Body of pancreas (tissue), 4 donors: ENCODE measurements around the gene IRAK3. TPM values are rescaled to one million over a fixed set of nuclear protein-coding genes. Genes with fewer than 3 reads are reported as not detected.

Experiments
- ATAC-seq: fragments of 150-250 bp; one replicate; pipeline ENCODE4 v1.9.1; 2016
- DNase-seq, 4 donors: peaks; one replicate each; pipeline ENCODE4 v3.0.0-alpha.2; 2019
- H3K27ac ChIP-seq, 4 donors: fragments of 200-600 bp; sonication (generic); 1 replicate in 3 of 4; 2 replicates in 1 of 4; pipeline versions ENCODE4 v1.5.1 to v1.6.1; 2016 to 2019; ENCODE audit warnings: mild to moderate bottlenecking in 1 of 4, mixed read lengths in 1 of 4, moderate library complexity in 1 of 4
- H3K27me3 ChIP-seq, 2 donors: fragments of 200-600 bp; sonication (generic); one replicate each; pipeline ENCODE4 v1.6.0; 2016; ENCODE audit warnings: mild to moderate bottlenecking in 1 of 2
- H3K36me3 ChIP-seq, 2 donors: fragments of 200-600 bp; sonication (generic); replicated peaks in 1 of 2; 2 replicates each; pipeline ENCODE4 v1.5.1; 2016; ENCODE audit warnings: low read depth in 2 of 2; ENCODE audit not compliant: insufficient read depth in 1 of 2
- H3K4me1 ChIP-seq: fragments of 200-600 bp; sonication (generic); one replicate; pipeline ENCODE4 v1.6.0; 2016
- H3K4me3 ChIP-seq, 2 donors: fragments of 200-600 bp; sonication (generic); 1 replicate in 1 of 2; 2 replicates in 1 of 2; pipeline ENCODE4 v1.5.1; 2016 to 2019
- H3K9me3 ChIP-seq, 3 donors: fragments of 200-600 bp; sonication (generic); 1 replicate in 2 of 3; 2 replicates in 1 of 3; pipeline ENCODE4 v1.5.1; 2016
- POLR2A ChIP-seq, 3 donors: fragments of 450-650 bp; IDR thresholded peaks; one replicate each; pipeline ENCODE4 v1.6.1; 2016; ENCODE audit warnings: antibody characterized with exemption in 3 of 3, mild to moderate bottlenecking in 2 of 3
- WGBS, 2 donors: methylation state at CpG; one replicate each; pipeline ENCODE4 v1.1.5; 2017; 5-methylcytosine and 5-hydroxymethylcytosine counted together
- intact Hi-C: fragments of 100-400 bp; cut with DNase I; formaldehyde crosslinking; loops from one replicate; pipeline ENCODE4 v1.15.1; 2023
- total RNA-seq, 2 donors: library from RNA; depleted of rRNA; stranded (reverse); fragments of >200 nt; gene quantifications; one replicate each; pipeline ENCODE4 v1.1.0, GENCODE V29; 2016
- TF ChIP-seq, protein P1 (sequence below), 7 experiments: fragments of 450-650 bp in 4 of 7; fragments of 200-600 bp in 3 of 7; sonication (generic) in 3 of 7; IDR thresholded peaks; one replicate each; pipeline ENCODE4 v1.5.1; 2016 to 2019; ENCODE audit warnings: antibody characterized with exemption in 7 of 7

IRAK3 gene
- total RNA-seq, result 1 to 10 TPM; 6.2 to 6.3 TPM

GRCh38 chr12:66188584-66189485, at the start of gene IRAK3:
TSS of gene IRAK3 (plus strand) at chr12:66189214. CDS start at chr12:66189300, 86 bp downstream.
- H3K27ac ChIP-seq, result peak within 1 kb of the TSS; percentile 37 to 79 (median 60)
- no peaks in the 10 kb centered on the region for H3K36me3 ChIP-seq
- no peaks in the 10 kb centered on the region for H3K9me3 ChIP-seq
- TF ChIP-seq POLR2A (IDR thresholded peaks at IDR 0.05), result peak; percentile 18 to 72 (median 51)
- TF ChIP-seq, protein P1, sequence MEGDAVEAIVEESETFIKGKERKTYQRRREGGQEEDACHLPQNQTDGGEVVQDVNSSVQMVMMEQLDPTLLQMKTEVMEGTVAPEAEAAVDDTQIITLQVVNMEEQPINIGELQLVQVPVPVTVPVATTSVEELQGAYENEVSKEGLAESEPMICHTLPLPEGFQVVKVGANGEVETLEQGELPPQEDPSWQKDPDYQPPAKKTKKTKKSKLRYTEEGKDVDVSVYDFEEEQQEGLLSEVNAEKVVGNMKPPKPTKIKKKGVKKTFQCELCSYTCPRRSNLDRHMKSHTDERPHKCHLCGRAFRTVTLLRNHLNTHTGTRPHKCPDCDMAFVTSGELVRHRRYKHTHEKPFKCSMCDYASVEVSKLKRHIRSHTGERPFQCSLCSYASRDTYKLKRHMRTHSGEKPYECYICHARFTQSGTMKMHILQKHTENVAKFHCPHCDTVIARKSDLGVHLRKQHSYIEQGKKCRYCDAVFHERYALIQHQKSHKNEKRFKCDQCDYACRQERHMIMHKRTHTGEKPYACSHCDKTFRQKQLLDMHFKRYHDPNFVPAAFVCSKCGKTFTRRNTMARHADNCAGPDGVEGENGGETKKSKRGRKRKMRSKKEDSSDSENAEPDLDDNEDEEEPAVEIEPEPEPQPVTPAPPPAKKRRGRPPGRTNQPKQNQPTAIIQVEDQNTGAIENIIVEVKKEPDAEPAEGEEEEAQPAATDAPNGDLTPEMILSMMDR (IDR thresholded peaks at IDR 0.05), result no peak
- peaks cover 5% of the 10 kb centered on the region for H3K4me1 ChIP-seq
- H3K4me3 ChIP-seq, result peak within 1 kb of the TSS in 1 of 2 donors; percentile 8
- peaks cover 0 to 4% of the 10 kb centered on the region in 2 donors for H3K27me3 ChIP-seq
- WGBS, 2 donors, result 18 to 60% methylated on average over 24 to 80 of the region's 82 CpGs
- ATAC-seq (peak; percentile 79), DNase-seq (peak; percentile 51 to 84 (median 68))
- intact Hi-C loops, result no loop called here

GRCh38 chr12:66139328-66139727, 49.7 kb upstream of the IRAK3 start:
- Histone ChIP-seq H3K4me1 (no peaks in the 10 kb centered on the region), H3K27ac (no peak overlapping the region), H3K27me3 (no peaks in the 10 kb centered on the region), H3K36me3 (peaks cover 12 to 15% of the 10 kb centered on the region in 2 donors), H3K4me3 (no peak overlapping the region), H3K9me3 (peaks cover 0 to 5% (median 0%) of the 10 kb centered on the region in 3 donors)
- WGBS, 2 donors, result 94 to 100% methylated on average over 2 of the region's 2 CpGs
- DNase-seq (no peak), ATAC-seq (no peak)
- TF ChIP-seq POLR2A (IDR thresholded peaks at IDR 0.05), result no peak
- intact Hi-C loops, result no loop called here

GRCh38 chr12:66140731-66141130, 48.3 kb upstream of the IRAK3 start:
- H3K36me3 ChIP-seq, result peaks cover 12 to 15% of the 10 kb centered on the region in 2 donors
- intact Hi-C loops, result no loop called here

DNA sequence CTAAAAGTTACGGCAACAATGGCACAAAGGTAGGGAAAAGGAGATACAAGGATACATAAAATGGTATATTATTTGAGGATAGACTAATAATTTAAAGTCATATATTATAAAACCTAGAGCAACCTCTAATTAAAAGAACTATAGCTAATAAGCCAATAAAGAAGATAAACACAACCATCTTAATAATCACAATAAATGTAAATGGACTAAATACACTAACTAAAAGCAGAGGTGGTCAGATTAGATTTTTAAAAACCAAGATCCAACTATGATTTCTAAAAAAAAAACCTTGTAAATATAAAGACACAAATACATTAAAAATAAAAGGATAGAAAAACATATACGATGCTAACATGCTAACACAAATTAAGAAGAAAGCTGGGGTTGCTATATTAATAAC, 47.7 kb upstream of the IRAK3 start:
- H3K36me3 ChIP-seq, result peaks cover 12 to 13% of the 10 kb centered on the region in 2 donors

More at GRCh38 chr12:66140731-66141130, 48.3 kb upstream of the IRAK3 start:
- Histone ChIP-seq H3K9me3 (peaks cover 0 to 5% (median 0%) of the 10 kb centered on the region in 3 donors), H3K4me1 (peaks cover 7% of the 10 kb centered on the region), H3K4me3 (no peak overlapping the region), H3K27ac (no peak overlapping the region), H3K27me3 (no peaks in the 10 kb centered on the region)
- TF ChIP-seq POLR2A (IDR thresholded peaks at IDR 0.05), result no peak
- TF ChIP-seq, protein P1 (IDR thresholded peaks at IDR 0.05), result no peak
- DNase-seq (no peak), ATAC-seq (no peak)

GRCh38 chr12:66142826-66143225, 46.2 kb upstream of the IRAK3 start:
- DNase-seq, result no peak
- Histone ChIP-seq H3K27ac (no peak overlapping the region), H3K27me3 (no peaks in the 10 kb centered on the region), H3K36me3 (peaks cover 4 to 9% of the 10 kb centered on the region in 2 donors), H3K9me3 (peaks cover 0 to 5% (median 0%) of the 10 kb centered on the region in 3 donors), H3K4me3 (no peak overlapping the region), H3K4me1 (peaks cover 7% of the 10 kb centered on the region)
- no peak for TF ChIP-seq POLR2A (IDR thresholded peaks at IDR 0.05)
- TF ChIP-seq, protein P1 (IDR thresholded peaks at IDR 0.05), result no peak
- no peak for ATAC-seq
- intact Hi-C loops, result no loop called here

More for the DNA sequence above, 47.7 kb upstream of the IRAK3 start:
- DNase-seq, result no peak
- H3K27ac ChIP-seq, result no peak overlapping the region
- H3K4me3 ChIP-seq, result no peak overlapping the region
- no peaks in the 10 kb centered on the region for H3K27me3 ChIP-seq
- H3K9me3 ChIP-seq, result peaks cover 0 to 5% (median 0%) of the 10 kb centered on the region in 3 donors
- H3K4me1 ChIP-seq, result peaks cover 7% of the 10 kb centered on the region
- intact Hi-C loops, result no loop called here
- WGBS, 2 donors, result 99% methylated on average over 2 of the region's 2 CpGs
- no peak for ATAC-seq
- TF ChIP-seq, protein P1 (IDR thresholded peaks at IDR 0.05), result no peak
- no peak for TF ChIP-seq POLR2A (IDR thresholded peaks at IDR 0.05)
